HAP-1 (cell line): ENCODE results near the gene FANCE.
A peak's percentile ranks its signal among the peaks of the same experiment; 100 is the strongest.

Experiments used
- DNase-seq, 2 experiments: peaks; one replicate each; pipeline ENCODE4 v3.0.0-alpha.2; 2016 to 2020; ENCODE audit warnings: low spot score in 2 of 2
- H3K27me3 ChIP-seq: fragments of 250-450 bp; sonication (Bioruptor Pico); 2 replicates; pipeline ENCODE4 v1.5.1; 2020; ENCODE audit warnings: low read depth, mild to moderate bottlenecking, moderate library complexity
- H3K36me3 ChIP-seq: fragments of 250-450 bp; sonication (Bioruptor Pico); replicated peaks from 2 replicates; pipeline ENCODE4 v1.5.1; 2020; ENCODE audit warnings: mild to moderate bottlenecking
- H3K4me1 ChIP-seq: fragments of 250-450 bp; sonication (Bioruptor Pico); 2 replicates; pipeline ENCODE4 v1.5.1; 2020; ENCODE audit warnings: mild to moderate bottlenecking
- H3K4me3 ChIP-seq: fragments of 250-450 bp; sonication (Bioruptor Pico); 2 replicates; pipeline ENCODE4 v1.5.1; 2020; ENCODE audit warnings: mild to moderate bottlenecking, moderate library complexity
- H3K9me3 ChIP-seq: fragments of 250-450 bp; sonication (Bioruptor Pico); 2 replicates; pipeline ENCODE4 v1.5.1; 2020; ENCODE audit warnings: mild to moderate bottlenecking, moderate library complexity
- in situ Hi-C: fragments of 300-500 bp; cut with MboI; formaldehyde crosslinking; loops from 3 replicates; pipeline ENCODE4 v1.14.3; 2020; ENCODE audit warnings: low sequenced_read_pairs, inconsistent platforms, mixed read lengths

The FANCE gene

DNA sequence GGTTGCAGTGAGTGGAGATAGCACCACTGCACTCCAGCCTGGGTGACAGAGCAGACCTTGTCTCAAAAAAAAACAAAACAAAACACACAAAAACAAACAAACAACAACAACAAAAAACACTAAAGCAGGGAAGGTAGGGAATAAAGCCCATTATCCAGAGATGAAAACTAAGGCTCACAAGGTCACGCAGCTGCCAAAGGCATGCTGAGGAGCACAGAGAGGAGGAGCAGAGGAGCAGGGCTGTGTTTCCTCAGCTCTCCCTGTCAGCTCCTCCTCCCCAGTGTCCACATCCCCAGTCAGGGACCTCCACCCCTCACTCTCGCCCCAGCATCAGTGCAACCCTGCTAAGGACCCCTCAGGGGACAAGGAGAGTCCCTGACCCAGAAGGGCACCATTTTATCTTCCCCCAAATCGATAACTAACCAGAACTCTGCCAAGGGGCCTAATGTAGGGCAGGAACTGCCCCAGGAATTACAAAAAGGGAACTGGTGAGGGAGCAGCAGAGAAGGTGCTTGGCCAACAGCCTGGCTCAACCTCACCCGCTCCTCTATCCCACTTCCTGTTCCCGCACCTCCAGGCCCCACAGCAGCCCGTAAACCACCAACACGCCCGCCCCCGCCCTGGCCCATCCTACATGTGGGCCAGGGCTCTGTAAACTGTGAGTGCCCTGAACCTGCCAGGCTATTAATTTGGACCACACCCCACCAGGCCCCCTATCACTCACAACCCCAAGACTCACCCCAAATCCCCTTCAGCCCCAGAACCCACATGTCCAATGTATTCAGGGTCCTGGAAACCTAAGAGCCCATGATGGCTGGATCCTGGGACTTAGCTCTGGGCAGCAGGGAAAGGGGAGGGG is 35.7 kb downstream of the FANCE start:
- H3K27me3 ChIP-seq: no peaks in the 10 kb centered on the region
- DNase-seq: no peak
- in situ Hi-C loops: no loop called here
- no peaks in the 10 kb centered on the region for H3K36me3 ChIP-seq
- H3K9me3 ChIP-seq: no peaks in the 10 kb centered on the region
- no peak overlapping the region for H3K4me3 ChIP-seq
- H3K4me1 ChIP-seq: peaks cover 12% of the 10 kb centered on the region

- Histone ChIP-seq H3K4me1 (peaks cover 12% of the 10 kb centered on the region), H3K4me3 (no peak overlapping the region), H3K9me3 (no peaks in the 10 kb centered on the region), H3K36me3 (no peaks in the 10 kb centered on the region), H3K27me3 (no peaks in the 10 kb centered on the region)
- no peak for DNase-seq
- in situ Hi-C loops: no loop called here
Observed at GRCh38 chr6:35488517-35488862, 36.4 kb downstream of the FANCE start.

GRCh38 chr6:35489066-35489465 is 36.9 kb downstream of the FANCE start:
- peaks cover 12% of the 10 kb centered on the region for H3K4me1 ChIP-seq
- no peak for DNase-seq
- in situ Hi-C loops: no loop called here
- no peaks in the 10 kb centered on the region for H3K9me3 ChIP-seq
- H3K36me3 ChIP-seq: no peaks in the 10 kb centered on the region
- no peaks in the 10 kb centered on the region for H3K27me3 ChIP-seq
- H3K4me3 ChIP-seq: no peak overlapping the region

GRCh38 chr6:35489995-35490791 is 38.1 kb downstream of the FANCE start:
- in situ Hi-C loops: no loop called here
- DNase-seq: peak in 1 of 2 experiments; percentile 61
- H3K9me3 ChIP-seq: no peaks in the 10 kb centered on the region
- H3K4me1 ChIP-seq: peaks cover 10% of the 10 kb centered on the region
- no peak overlapping the region for H3K4me3 ChIP-seq
- no peaks in the 10 kb centered on the region for H3K27me3 ChIP-seq
- no peaks in the 10 kb centered on the region for H3K36me3 ChIP-seq

DNA sequence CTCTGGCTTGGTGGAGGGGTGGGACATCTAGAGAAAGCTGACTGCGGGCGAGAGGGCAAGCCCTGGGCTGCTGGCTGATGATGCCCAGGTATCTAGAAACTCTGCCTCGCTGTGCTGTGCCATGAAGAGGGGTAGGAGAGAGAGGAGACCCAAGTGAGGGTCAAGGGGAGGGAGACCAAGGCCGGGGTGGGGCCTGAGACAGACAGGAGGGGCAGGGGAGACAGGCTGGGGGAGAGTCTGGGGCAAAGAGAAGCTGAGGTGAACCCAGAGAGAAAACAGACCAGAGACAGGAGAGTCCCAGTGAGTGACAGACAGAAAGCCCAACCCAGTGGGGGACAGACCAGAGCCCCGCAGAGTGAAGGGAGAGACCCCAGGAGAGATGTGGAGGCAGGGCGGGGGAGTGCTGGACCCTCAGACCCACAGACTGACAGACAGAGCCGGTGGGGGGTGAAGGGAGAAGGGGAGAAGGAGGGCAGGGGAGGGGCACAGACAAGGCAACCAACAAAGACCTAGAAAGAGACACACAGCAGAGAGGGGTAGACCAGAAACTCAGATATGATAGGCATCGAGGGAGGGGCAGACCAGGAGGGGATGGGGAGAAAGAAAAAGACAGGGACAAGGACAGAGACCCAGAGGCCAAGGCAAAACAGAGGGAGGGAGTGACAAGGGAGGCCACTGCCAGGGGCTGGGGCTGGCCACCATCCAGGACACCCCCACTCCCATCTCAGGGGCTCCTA is 38.9 kb downstream of the FANCE start:
- no peak overlapping the region for H3K4me3 ChIP-seq
- no peaks in the 10 kb centered on the region for H3K36me3 ChIP-seq
- no peaks in the 10 kb centered on the region for H3K27me3 ChIP-seq
- H3K9me3 ChIP-seq: no peaks in the 10 kb centered on the region
- H3K4me1 ChIP-seq: peaks cover 2% of the 10 kb centered on the region
- DNase-seq: no peak
- in situ Hi-C loops: no loop called here

- H3K36me3 ChIP-seq: no peaks in the 10 kb centered on the region
- no peaks in the 10 kb centered on the region; the same call in 1 of the 2 replicates for H3K4me1 ChIP-seq
- H3K4me3 ChIP-seq: no peak overlapping the region
- in situ Hi-C loops: no loop called here
- H3K27me3 ChIP-seq: no peaks in the 10 kb centered on the region
- no peaks in the 10 kb centered on the region for H3K9me3 ChIP-seq
- DNase-seq: no peak
Observed at GRCh38 chr6:35491558-35492257, 39.6 kb downstream of the FANCE start.

DNA sequence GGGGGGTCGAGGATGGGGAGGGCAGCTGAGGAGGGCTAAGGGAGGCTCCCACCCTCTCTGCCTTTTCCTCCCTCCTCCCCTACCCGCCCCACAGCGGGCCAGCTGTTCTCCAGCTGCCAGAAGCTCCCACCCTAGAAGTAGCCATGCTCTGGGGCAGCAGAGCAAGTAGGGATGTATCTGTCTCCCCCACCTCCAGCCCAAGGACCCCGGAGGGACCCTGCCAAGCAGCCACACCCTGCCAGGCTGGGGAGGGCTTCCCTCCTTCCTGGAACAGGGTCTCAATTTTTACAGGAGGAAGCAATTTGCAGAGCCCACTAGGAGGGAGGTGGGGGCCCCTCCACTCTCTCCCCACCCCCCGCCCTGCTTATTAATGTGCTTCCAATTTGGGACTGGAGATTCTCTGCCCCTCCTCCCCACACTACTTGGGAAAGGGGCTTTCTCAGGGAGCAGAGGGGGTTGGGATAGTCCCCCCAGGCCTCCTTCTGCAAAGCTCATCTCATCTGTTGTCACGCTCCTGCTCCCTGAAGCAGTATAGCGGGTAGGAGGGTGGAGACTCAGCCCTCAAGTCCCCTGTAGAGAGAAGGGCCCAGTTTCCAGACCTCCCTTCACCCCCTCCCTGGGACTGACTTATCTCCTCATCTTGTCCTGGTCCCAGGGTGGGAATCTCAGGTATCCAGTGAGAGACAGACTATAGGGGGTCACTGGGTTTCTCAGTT is 40.3 kb downstream of the FANCE start:
- Histone ChIP-seq H3K27me3 (no peaks in the 10 kb centered on the region), H3K4me1 (no peaks in the 10 kb centered on the region; the same call in 1 of the 2 replicates), H3K9me3 (no peaks in the 10 kb centered on the region), H3K4me3 (no peak overlapping the region), H3K36me3 (no peaks in the 10 kb centered on the region)
- DNase-seq: no peak
- in situ Hi-C loops: no loop called here

GRCh38 chr6:35492974-35493284 is 40.8 kb downstream of the FANCE start:
- no peaks in the 10 kb centered on the region for H3K27me3 ChIP-seq
- peaks cover 3% of the 10 kb centered on the region for H3K4me1 ChIP-seq
- in situ Hi-C loops: no loop called here
- H3K4me3 ChIP-seq: no peak overlapping the region
- DNase-seq: no peak
- H3K36me3 ChIP-seq: no peaks in the 10 kb centered on the region
- no peaks in the 10 kb centered on the region for H3K9me3 ChIP-seq

GRCh38 chr6:35493307-35493983 is 41.3 kb downstream of the FANCE start:
- in situ Hi-C loops: no loop called here
- Histone ChIP-seq H3K9me3 (no peaks in the 10 kb centered on the region), H3K4me3 (no peak overlapping the region), H3K36me3 (no peaks in the 10 kb centered on the region), H3K4me1 (peaks cover 4% of the 10 kb centered on the region), H3K27me3 (no peaks in the 10 kb centered on the region)
- no peak for DNase-seq

DNA sequence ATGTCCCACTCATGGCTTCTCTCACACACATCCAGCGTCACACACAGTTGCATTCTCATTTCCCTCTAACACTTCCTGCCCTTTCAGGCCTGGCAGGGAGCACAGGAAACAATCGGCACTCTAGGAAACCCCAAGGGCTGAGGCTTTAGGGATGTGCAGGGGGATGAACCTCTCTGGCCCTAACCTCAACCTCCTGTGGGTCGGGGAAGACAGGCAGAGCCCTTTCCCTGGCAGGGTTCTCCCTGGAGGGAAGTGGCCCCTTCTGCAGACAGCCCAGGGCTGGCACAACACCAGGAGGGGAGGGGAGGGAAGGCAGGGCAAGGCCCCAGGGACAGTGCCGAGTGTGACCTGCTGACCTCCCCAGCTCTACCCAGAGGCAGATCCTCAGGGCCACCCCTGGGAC is 42.0 kb downstream of the FANCE start:
- peaks cover 4% of the 10 kb centered on the region for H3K4me1 ChIP-seq

GRCh38 chr6:35495258-35496035 is 43.3 kb downstream of the FANCE start:
- Histone ChIP-seq H3K9me3 (no peaks in the 10 kb centered on the region), H3K4me3 (peak overlapping the region; percentile 55), H3K4me1 (peaks cover 4% of the 10 kb centered on the region), H3K36me3 (no peaks in the 10 kb centered on the region), H3K27me3 (no peaks in the 10 kb centered on the region)
- in situ Hi-C loops: no loop called here
- DNase-seq: no peak

More for the DNA sequence above, 42.0 kb downstream of the FANCE start:
- Histone ChIP-seq H3K36me3 (no peaks in the 10 kb centered on the region), H3K9me3 (no peaks in the 10 kb centered on the region), H3K27me3 (no peaks in the 10 kb centered on the region), H3K4me3 (no peak overlapping the region)
- in situ Hi-C loops: no loop called here
- DNase-seq: no peak
